RPMI7951 (cell line): Measurements from ENCODE around the gene TMEM156. TPM values are rescaled to one million over a fixed set of nuclear protein-coding genes. Genes with fewer than 3 reads are reported as not detected.
A peak's percentile ranks its signal among the peaks of the same experiment; 100 is the strongest.
"Not testable (repeated sequence)": the region's sequence is repeated elsewhere in the genome, so short reads cannot be mapped to it uniquely, and the experiment has no call there.

Experiments used
- DNase-seq: peaks from one replicate; pipeline ENCODE4 v3.0.0-alpha.2; 2012; ENCODE audit warnings: low read depth
- total RNA-seq: library from RNA; depleted of rRNA; stranded (reverse); fragments of >200 nt; shearing (Covaris generic); gene quantifications from 2 replicates; pipeline ENCODE4 v1.2.3, GENCODE V29; 2014

TMEM156 gene
- total RNA-seq, 1 experiment from 2014 or later, result 0.12 TPM

DNA sequence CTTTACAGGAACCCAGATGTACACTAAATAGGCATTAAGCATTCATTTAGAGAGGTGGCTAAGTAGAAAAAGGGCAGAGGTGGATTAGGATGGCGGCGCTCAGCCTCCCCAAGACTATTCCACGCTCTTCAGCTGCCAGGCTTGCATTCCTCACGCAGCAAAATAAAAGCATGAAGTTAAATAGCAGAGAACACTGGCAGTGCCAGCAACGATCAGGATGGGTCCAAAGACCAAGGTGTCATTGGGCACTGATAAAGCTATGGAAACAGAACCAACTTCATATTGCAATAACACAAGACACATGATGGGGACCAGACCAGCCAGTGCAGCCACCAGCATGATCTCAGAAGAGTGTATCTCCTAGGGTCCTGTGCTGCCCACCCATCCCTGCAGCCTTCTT, 42.0 kb downstream of the TMEM156 start:
- DNase-seq, result no peak

DNA sequence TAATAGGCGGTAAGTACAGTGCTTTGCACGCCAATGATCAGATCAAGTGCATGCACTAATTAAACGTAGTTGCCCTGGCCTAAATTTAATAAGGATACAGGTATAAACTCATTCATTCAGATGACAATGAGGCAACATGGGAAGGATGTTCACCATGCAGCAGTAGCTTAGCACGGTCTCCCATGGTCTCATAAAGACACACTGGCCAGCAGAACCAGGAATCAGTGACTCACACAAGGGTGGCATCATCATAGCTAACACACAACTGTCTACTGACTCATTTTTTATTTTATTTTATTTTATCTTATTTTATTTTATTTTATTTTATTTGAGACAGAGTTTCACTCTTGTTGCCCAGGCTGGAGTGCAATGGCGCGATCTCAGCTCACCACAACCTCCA, 42.7 kb downstream of the TMEM156 start:
- DNase-seq, result no peak

DNA sequence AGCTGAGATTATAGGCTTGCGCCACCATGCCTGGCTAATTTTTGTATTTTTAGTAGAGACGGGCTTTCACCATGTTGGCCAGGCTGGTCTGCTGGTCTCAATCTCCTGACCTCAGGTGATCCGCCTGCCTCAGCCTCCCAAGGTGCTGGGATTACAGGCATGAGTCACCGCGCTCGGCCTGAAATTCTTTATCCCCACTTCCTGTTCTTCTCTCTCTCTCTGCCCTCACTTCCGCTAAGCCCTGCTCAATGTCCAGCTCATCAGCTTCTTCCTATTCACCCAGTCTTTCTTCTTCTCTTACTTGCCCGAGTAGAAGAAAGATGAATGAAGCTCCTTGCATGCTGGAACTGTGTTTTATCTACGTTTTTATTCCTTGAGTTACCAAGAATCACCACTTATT, 43.9 kb downstream of the TMEM156 start:
- not testable (repeated sequence) for DNase-seq

DNA sequence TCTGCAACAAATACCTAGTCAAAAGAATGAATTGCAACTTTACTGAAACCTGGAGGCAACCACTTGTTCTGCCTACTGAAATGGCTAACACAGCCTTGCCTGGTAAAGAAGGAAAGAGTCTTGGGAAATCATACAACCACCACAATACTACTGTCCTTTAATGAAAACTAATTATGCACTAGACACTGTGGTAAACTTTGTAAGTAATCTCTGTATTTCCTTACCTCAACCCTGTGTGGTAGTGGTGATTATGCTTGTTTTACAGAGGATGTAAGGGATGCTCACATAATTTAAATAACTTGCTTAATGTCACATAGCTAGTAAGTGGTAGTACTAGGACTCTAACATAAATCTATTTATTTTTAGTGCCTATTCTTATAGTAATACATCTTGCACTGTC, 44.7 kb downstream of the TMEM156 start:
- no peak for DNase-seq

DNA sequence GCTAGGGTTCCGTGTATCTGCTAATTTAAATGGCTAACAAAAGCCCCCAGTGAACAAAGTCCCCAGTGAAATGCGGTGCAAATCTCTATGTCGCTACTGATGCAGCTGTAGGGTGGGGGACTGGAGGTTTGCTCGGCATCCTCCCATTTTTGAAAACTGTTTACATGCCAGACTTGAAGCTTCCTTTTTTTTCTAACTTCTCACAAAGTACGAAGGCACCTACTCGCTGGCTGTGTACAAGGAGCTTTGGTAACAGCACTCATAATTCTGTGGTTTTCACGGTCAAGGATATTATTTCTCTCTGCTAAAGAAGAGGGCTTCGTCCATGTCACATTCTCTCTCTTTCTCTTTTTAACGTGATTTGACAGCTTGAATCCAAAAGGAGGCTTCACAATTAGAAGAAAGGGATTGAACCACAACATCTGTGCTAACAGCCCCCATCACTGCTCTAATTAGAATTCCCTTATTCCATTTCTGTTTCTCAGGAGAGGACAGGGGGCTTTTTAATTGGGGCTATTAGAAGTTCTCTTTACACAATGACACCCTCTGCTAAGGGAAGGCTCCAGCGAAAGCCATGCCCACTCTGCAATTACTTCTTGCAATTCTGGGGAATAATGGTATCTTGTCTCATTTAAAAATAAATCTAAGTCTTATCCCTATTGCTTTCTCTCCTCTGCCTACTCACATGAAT, 46.7 kb downstream of the TMEM156 start:
- DNase-seq, result peak; percentile 21

DNA sequence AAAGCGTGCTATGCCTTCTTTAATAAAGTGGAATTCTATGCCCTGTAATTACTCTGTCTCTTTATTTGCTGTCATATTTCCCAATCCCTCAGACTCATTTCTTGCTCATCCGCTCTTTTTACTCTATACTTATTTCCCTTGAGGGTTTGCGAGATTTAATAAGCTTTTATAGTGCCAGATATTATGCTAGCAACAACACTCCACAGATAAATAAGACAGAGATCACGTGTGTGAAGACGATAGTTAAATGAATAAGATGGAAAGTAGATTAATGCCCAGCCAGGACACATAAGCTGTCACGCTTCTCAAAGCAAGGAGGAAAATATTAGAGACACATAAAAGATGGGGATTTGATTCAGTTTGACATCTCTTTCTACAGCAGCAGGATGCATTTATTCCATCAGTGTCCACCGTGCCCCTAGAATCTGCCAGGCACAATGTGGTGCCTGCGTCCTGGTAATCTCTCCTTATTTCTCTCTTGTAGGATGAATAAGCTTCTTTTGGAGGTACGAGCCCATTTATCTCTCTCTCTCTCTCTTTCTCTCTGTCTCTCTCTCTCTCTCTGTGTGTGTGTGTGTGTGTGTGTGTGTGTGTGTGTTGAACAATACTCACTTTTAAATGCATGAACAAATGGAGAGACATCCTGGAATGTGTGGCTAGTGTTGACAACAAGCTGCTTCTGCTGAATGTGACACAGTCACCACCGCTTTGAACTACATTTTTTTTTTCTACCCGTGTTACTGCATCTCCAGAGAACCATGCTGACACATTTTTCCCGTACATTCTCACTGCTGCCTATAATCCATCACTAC, 48.2 kb downstream of the TMEM156 start:
- DNase-seq, result peak; percentile 22

DNA sequence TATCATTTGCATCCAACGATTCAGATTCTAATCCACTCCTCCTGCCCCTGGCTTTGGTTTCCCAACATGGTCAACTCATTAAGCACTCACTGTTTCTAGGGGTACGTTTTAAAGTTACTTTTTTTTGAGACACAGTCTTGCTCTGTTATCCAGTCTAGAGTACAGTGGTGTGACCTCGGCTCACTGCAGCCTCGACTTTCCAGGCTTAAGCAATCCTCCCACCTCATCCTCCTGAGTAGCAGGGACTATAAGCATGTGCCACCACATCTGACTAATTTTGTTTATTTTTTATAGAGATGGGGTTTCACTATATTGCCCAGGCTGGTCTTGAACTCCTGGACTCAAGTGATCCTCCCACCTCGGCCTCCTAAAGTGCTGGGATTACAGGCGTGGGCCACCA, 48.9 kb downstream of the TMEM156 start:
- no peak for DNase-seq

DNA sequence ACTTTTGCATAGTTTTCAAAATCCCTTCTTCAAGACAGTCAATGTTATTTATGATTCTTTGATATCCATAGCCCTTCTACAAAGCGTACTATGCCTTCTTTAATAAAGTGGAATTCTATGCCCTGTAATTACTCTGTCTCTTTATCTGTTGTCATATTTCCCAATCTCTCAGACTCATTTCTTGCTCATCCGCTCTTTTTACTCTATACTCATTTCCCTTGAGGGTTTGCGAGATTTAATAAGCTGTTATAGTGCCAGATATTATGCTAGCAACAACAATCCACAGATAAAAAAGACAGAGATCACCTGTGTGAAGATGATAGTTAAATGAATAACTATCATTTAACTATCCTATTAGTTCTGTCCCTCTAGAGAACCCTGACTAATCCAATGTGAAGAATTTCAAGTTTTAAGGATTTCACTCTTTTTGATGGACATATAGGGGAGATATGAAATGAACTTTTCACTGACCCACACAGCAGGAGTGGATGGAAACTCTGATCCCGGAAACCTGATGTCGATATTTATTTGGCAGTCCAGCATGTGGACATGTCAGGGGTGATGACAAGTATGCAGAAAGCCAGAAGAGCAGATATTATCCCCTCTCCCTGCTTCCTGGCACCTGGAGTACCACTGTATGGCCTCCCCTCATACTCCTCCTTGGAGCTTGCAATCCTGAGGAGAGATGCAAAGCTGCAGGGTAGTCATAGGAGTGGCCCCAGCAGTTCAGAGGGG, 49.7 kb downstream of the TMEM156 start:
- DNase-seq, result no peak

DNA sequence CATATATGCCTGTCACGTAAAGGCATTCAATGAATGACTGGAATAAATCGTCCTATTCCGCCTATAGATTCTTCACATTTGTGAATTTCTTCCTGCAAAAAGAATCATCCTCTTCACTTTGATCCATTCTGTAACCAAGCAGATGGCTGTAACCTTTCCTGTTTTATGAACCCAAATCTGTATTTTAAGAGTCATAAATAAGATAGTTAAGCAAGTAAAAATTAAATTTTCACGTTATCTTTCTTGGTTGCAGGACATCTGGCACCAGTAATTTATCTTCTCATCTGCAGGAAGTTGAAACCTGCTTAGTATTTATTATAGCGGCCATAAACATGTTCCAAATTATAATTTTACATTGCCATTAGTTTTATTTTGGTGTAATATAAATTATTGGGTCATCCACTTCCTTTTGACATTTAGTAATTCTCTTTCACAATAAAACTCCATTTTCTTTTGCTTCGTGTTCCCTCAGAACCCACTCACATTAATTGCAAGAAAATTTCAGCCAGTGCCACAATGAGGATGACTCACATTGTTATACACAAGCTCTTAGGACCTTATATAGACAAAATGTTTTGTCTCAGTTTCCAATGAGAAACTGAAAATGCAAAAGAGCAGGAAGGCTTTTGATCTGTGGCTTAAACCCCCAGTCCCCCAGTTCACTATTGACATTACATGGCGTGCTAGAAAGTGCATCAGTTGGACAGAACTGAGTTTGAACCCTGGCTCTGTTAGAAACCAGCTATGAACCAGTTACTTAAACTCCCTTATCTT, 51.1 kb downstream of the TMEM156 start:
- DNase-seq, result peak; percentile 79

DNA sequence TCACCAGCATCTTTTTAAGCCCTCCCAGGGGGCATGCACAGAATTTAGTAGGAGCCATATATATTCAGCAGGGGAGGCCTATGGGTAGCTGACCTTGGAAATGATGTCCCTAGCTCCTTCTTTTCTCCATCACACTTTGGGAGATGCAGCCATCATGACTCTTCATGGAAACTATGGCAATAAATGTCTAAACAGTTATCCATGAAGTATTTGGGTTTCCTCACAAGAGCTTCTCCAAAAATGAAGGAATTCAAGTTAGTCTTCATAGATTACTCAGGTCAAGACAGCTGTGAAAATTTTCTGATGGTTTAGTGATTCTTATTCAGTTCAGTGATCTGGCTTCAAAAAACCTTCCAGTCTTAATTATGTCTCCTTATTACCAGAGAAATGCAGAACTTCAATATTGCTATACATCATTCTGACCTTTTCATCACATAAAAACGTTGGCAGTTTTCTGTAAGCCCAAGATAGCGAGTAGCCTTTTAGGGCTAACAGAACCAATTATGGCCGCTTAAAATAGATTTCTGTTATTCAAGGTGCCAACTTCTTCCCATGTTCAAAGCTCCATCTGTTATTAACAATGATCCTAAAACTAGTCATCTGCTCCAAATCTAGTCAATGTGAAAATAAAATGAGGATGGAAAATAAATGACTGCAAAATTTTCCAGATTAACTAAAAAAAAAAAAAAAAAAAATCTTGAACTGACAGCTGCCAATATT, 52.5 kb downstream of the TMEM156 start:
- DNase-seq, result no peak

DNA sequence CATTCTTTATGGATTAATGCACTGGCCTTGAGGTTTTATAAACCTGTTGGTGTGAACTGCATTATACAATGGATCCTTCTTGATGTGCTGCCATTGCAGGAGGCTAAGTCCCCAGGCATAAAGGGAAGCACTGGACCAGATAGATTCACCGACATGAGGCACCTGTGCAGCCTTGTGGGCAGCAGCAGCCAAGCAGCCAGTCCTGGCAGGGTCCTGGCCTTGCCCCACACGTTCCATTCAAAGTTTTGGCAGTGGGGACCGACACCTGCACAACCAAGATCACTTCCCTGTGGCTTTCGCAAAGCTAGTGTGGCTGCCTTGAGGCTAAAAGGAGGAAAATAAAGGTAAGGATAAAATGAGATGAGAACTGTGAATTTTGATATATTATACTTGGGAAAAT, 53.1 kb downstream of the TMEM156 start:
- DNase-seq, result no peak

DNA sequence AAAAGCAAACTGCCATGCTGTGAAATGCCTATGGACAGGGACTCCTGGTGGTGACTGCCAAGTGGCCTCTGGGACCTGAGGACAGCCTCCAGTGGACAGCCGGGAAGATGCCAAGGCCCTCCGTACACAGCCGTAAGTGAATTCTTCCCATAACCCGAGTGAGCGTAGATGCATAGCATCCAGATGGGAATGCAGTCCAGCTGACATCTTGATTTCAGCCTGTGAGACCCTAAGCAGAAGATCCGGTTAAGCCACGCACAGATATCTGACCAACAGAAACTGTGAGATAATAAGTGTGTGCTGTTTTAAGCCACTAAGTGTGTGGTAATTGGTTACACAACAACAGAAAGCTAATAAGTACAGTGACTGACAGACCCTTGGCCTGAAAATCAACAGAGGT, 55.9 kb downstream of the TMEM156 start:
- no peak for DNase-seq

DNA sequence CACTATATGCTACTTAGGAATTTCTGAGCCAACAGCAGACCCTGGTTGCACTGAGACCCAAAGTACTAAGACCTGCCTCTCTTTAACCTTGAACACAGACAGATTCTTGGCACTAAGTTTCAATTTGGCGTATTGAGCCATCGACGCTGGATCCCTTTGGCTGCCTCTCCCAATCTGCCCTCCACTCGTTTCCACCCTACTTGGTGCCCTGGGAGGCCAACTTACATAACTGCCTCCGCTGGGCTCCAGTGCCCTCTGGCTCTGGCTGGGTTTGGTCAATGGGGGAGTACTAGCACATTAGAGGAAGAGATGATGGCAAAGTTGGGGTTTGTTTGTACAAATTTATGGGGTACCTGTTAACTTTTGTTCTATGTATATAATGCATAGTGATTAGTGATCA, 63.5 kb downstream of the TMEM156 start:
- no peak for DNase-seq

DNA sequence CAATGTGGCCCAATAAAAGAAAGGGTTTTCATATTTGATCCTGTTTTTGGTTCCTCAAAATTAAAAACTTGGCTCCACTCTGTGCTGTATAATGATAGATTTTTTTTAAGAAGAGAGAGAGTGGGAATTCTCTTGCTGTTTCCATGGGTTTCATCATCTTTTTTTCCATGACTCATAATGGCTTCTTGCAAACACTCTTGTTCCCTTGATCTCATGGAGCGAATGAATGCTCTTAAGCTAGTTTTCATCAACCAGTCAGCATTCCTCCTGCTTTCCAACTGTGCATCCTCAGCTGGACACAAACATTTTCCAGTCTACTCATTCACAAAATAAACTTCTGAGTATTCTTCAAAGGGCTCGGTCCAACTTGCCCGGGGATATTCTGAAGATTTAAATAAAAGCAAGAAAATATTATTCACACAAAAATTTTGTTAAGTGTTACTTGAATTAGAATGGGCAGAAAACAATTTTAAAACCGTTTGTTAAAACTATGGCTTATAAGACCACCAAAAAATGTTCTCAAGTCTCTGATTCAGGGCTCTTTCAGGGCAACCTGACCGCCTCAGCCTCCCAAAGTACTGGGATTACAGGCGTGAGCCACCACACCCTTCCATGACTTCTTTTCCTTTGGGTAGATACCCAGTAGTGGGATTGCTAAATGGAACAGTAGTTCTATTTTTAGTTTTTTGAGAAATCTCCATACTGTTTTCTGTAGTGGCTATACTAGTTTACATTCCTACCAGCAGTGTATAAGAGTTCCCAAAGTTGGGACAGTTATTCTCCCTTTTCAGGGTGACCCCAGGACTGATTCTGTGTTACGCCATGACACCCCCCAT, 64.7 kb downstream of the TMEM156 start:
- DNase-seq, result peak; percentile 68

DNA sequence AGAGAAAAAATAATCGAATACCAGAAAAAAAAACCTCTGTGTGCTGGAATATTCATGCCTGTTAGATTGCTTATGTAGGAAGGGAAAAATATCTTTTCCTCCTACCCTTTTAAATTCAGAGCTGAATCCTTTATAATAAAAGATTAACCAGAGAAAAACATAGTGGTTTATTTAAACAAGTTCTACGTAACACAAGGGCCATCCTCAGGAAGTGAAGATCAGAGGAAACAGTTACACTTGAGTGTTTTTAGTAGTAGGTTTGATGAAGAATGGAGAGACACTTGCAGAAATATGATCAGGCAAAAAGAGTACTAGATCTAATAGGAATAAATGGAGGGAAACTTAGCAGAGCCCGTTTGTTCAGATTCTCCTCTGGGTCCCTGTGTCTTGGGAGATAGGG, 66.3 kb downstream of the TMEM156 start:
- no peak for DNase-seq

DNA sequence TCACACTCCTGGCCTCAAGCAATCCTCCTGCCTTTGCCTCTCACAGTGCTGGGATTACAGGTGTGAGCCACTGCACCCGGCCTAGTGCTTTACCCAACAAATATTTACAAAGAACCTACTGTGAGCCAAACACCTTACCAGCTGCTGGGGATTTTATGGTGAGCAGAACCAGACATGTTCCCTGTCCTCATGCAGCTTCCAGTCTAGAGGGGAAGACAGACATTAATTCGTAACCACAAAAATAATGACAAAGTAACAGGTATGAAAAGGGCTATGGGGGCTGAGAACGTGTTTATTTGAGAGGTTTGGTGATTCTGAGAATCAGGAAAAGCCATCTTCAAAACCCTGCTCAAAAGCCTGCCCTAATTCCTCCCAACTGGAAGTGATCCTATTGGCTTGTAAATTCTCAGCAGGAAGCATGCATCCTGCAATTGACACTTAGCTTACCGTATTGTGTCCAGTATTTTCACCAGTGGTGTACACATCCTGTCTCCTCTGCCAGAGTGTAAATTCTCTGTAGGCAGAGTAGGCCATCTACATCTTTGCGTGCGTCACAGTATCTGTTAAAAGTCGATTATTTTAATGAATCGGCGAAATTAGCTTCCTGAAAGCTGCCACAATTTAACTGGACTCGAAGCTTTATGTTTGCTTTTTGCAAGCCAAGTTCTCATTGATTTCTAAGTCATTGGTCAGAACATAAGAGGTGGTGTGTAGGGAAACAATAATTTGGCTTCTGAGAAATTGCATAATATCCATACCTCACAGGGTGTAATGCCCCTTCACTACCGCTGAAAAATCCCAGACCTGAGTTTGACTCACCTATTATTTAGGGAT, 67.0 kb downstream of the TMEM156 start:
- no peak for DNase-seq

DNA sequence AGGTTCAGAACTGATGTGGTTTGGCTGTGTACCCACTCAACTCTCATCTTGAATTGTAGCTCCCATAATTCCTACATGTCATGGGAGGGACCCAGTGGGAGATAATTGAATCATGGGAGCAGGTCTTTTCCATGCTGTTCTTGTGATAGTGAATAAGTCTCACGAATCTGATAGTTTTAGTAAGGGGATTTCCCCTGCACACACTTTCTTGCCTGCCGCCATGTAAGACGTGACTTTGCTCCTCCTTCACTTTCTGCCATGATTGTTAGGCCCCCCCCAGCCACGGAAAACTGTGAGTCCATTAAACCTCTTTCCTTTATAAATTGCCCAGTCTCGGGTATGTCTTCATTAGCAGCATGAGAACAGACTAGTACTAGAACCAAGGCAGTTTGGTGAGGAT, 73.0 kb downstream of the TMEM156 start:
- not testable (repeated sequence) for DNase-seq

DNA sequence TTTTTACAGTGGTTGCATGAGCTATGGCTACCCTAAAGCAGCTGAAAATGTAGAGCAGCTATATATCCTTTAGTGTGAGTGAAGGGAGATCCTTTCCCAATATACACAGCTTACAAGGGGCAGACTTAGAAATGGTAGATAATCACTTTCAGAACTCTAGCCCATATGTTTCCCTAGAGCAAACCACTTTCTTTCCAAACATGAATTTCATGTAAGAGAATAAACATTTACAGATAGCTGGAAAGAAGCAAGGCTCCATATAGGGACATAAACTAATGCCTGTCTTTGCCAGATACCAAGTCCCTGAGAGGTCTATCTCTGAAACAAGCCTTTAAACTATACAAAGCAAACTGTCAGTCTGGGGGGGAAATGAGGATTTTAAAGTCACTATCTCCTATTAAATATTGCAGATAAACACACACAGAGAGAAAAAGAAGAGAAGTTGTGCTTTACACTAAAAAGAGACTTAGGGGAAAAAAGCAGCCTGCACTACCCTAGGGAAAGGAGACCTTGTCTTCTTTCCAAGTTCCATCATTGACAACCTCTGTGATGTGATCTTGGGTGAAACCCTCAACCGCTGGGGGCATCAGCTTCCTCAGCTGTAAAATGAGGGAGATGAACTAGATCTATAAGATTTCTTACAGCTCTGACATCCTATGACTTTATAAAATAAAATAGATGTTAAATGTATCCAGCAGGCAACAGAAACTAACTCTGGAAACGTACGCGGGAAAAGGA, 73.6 kb downstream of the TMEM156 start:
- peak; percentile 7 for DNase-seq

DNA sequence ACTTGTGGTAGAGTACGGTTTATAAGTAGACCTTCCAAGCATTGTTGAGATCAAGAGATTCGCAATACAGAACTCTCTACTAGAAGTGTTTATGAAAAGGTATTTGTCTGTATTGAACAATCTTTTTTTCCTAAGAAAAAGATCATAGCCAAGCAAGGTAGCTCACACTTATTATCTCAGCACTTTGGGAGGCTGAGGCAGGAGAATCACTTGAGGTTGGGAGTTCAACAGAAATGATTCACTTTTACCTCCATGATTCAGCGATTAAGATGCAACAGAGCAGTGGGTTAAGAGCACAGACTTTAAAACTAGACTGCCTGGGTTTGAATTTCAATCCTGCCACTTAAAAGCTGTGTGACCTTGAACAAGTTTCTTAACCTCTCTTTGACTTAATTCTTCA, 74.3 kb downstream of the TMEM156 start:
- no peak for DNase-seq
